NCI-H510A (cell line): Measurements from ENCODE around the gene TNRC6B.

Experiments
- DNase-seq: peaks from one replicate; lab custom pipeline; 2025; lab: John Stamatoyannopoulos, UW

Gene TNRC6B

DNA sequence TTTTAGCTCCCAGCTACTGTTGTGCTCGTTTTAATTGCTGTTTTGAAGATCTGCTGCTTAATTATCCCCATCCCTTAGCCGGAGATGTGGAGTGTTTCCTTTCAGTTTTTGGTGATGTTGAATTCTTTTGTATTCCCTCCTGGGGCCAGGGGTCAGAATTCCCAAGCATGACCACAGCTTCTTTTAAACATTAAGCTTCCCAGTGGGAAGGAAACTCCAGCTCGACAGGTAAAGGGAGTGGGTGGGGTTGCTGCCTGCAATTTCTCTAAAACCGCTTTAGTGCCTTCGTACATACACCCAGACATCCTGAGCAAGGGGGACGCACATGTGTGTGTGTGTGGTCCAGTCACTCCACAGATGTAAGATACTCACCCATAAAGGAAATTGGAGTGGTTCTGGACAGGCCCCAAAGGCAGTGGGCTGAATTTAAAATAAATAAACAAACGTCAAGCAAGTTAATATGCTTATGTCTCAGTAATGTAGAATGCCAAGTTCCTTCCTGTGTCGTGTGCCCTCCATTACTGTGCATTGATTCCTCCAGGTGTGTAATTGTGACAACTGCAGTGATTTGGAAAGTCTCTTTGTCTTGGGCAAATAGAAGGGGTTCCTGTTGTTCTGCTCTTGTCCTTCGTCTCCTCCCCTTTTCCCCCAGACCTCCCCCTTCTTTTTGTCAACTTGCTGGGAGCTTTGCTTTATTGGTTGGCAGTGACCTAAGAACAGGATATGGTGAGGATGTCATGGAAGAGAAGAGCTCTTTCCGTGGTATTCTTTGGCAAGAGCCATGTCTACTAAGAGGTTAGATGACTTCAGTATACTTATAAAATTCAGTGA lies 149.4 kb downstream of the TNRC6B start:
- no peak for DNase-seq

- DNase-seq, result no peak
Measured at GRCh38 chr22:40328546-40329456, 151.1 kb downstream of the TNRC6B start.

DNA sequence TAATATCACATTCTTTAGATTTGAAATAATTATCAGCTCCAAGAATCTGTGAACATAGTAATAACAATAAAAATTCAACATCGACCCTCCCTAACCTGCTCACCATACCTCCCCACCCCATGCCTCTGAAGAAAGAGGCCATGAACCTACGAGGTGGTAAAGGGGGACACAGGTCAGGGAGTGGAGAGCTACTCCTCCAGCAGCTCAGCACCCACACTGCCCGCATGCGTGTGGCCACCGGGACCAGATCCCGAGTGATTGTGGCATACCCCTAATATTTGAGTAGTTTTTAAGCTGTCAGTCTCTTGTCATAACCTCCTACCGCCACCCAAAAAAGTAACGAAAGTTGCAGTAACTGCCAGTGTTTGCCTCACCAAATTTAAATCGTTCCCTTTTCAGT lies 151.7 kb downstream of the TNRC6B start:
- no peak for DNase-seq

- no peak for DNase-seq
Measured at GRCh38 chr22:40330086-40330485, 152.4 kb downstream of the TNRC6B start.

GRCh38 chr22:40330615-40331014 lies 152.9 kb downstream of the TNRC6B start:
- DNase-seq, result no peak

GRCh38 chr22:40331706-40332105 lies 154.0 kb downstream of the TNRC6B start:
- DNase-seq, result no peak

DNA sequence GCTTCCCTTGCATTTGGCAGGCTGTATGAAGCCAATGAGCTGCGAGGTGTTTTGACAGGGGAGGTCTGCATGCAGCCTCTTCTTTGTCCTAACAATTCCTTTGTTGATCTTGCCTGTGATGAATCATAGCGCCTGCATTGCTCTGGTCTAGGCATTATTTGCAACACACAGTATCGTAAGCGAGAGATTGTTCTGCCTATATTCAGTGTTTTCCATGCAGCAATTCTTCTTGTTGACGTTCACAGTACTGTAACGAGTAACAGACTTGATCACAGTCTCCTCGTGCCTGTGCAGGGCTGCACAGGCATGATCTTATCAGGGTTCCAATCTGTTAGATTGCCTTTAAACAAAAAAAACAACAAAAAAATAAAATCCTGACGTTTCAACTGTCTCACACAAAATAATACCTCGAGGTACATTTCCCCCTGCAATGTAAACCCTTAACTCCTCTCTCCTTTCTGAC lies 154.6 kb downstream of the TNRC6B start:
- no peak for DNase-seq

- DNase-seq, result no peak
Measured at GRCh38 chr22:40334060-40334459, 156.3 kb downstream of the TNRC6B start.

- DNase-seq, result no peak
Measured at GRCh38 chr22:40334899-40335298, 157.2 kb downstream of the TNRC6B start.

DNA sequence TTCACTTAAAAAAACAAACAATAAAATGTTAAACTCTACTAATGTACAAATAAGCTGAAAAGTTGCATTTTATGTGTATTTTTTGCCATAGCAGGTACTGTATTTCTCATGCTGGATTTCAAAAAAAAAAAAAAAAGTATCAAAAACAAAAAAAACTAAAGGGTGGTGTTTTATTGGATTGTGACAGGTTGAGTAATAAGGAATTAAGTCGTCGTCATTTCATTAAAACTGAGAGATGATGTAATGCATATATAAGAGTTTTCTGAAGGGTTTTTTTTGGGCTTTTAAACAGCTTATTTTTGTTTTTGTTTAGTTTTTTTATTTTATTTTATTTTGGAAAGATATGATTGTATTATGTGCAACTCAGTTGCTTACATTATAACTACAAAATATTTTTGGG lies 157.6 kb downstream of the TNRC6B start:
- no peak for DNase-seq

DNA sequence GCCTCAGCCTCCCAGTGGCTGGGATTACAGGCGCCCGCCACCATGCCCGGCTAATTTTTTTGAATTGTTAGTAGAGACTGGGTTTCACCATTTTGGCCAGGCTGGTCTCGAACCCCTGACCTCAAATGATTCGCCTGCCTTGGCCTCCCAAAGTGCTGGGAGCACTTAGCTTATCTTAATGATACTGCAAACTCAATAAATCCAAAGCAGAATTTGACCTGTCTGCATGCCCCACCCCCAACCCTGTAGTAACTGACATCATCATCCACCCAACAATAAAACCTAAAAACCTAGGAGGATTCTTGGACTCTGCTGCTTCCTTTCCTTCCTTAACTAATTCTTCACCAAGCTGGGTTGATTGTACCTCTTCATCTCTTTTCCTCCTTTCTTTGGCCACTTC lies 162.3 kb downstream of the TNRC6B start:
- no peak for DNase-seq

DNA sequence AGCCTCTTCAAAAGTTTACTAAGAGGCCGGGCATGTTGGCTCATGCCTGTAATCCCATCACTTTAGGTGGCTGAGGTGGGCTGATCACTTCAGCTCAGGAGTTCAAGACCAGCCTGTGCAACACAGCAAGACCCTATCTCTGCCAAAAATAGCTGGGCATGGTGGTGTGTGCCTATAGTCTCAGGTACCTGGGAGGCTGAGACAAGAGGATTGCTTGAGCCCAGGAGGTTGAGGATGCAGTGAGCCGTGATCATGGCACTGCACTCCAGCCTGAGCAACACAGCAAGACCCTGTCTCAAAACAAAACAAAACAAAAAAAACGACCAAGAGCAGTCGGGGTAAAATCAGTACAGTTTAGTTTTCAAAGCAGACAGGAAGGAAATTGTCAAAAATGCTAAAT lies 163.9 kb downstream of the TNRC6B start:
- no peak for DNase-seq

DNA sequence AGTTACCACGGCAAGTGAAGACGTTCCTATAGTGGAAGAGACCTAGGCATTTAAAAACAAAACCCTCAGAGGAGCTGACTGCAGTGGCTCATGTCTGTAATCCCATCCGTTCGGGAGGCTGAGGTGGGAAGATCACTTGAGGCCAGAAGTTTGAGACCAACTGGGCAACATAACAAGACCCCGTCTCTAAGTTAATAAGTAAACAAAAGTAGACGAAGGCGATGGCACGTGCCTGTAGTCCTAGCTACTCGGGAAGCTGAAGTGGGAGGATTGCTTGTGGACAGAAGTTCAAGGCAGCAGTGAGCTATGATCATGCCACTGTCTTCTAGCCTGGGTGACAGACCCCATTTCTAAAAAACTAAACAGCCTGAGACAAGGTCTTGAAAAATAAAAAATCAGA lies 164.8 kb downstream of the TNRC6B start:
- DNase-seq, result no peak

DNA sequence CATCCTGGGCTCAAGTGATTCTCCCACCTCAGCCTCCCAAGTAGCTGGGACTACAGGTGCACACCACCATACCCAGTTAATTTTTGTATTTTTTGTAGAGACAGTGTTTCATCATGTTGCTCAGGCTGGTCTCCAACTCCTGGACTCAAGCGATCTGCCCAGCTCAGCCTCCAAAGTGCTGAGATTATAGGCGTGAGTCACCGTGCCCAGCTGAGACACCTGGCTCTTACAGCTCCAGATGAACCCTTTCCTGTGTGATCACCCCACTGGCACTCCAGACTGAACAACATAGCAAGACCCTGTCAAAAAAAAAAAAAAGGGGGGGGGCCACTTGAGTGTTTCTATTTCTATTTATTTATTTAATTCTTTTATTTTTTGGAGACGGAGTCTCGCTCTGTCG lies 167.5 kb downstream of the TNRC6B start:
- no peak for DNase-seq

GRCh38 chr22:40345815-40346184 lies 168.1 kb downstream of the TNRC6B start:
- DNase-seq, result no peak

GRCh38 chr22:40346185-40347118 lies 168.7 kb downstream of the TNRC6B start, which contains the start of gene ADSL:
Gene ADSL (plus strand): TSS chr22:40346500. CDS start chr22:40346559, 59 bp downstream.
- peak; percentile 73 for DNase-seq

- DNase-seq, result no peak
Measured at GRCh38 chr22:40347300-40347699, 169.6 kb downstream of the TNRC6B start.

- no peak for DNase-seq
Measured at GRCh38 chr22:40348025-40348658, 170.4 kb downstream of the TNRC6B start.

DNA sequence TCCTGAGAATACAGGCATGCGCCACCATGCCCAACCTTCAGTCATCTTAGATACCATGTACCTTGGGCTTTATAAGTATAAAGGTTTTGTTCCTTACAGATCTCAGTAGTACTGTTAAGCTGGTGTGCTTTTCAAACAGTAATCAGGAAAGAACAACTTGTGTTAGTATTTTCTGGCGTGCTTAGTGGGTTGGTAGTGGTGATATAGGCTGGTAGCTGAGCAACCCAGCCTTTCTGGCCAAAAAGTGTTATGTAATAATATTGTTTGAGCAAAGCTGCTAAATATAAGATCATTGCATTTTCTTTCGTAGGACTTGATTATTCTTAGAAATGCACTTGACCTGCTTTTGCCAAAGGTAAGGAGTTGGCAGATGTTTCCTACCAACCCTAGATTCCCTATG lies 175.0 kb downstream of the TNRC6B start:
- DNase-seq, result no peak

- DNase-seq, result no peak
Measured at GRCh38 chr22:40361100-40361499, 183.4 kb downstream of the TNRC6B start.

- no peak for DNase-seq
Measured at GRCh38 chr22:40363059-40363458, 185.3 kb downstream of the TNRC6B start.
